ENCODE measurements around the gene ASIC3.
A peak's percentile ranks its signal among the peaks of the same experiment; 100 is the strongest.

Gene ASIC3

GRCh38 chr7:151057989-151058780 lies 9.9 kb downstream of the ASIC3 start:
- peak; percentile 98 for DNase-seq

GRCh38 chr7:151058781-151059366 lies 10.5 kb downstream of the ASIC3 start:
- DNase-seq = no peak

GRCh38 chr7:151059367-151060112 lies 11.2 kb downstream of the ASIC3 start, which contains the start of gene SLC4A2:
Gene SLC4A2, plus strand, starts transcription at chr7:151059589. Its CDS starts 2,399 bp downstream, at chr7:151061988.
- DNase-seq = peak; percentile 80

- DNase-seq = no peak
These were observed 11.7 kb downstream of the ASIC3 start for GRCh38 chr7:151060113-151060415.

GRCh38 chr7:151060416-151061212 lies 12.3 kb downstream of the ASIC3 start:
- DNase-seq = no peak

GRCh38 chr7:151061213-151062110 lies 13.1 kb downstream of the ASIC3 start:
- DNase-seq = no peak

- no peak for DNase-seq
These were observed 13.7 kb downstream of the ASIC3 start for GRCh38 chr7:151062111-151062398.

GRCh38 chr7:151062399-151063211 lies 14.3 kb downstream of the ASIC3 start:
- DNase-seq = no peak

- DNase-seq = no peak
These were observed 14.9 kb downstream of the ASIC3 start for GRCh38 chr7:151063212-151063561.

GRCh38 chr7:151064454-151064853 lies 16.1 kb downstream of the ASIC3 start:
- no peak for DNase-seq

- DNase-seq = no peak
These were observed 16.7 kb downstream of the ASIC3 start for GRCh38 chr7:151064993-151065392.

GRCh38 chr7:151065516-151065915 lies 17.2 kb downstream of the ASIC3 start:
- DNase-seq = no peak

GRCh38 chr7:151066273-151066974 lies 18.1 kb downstream of the ASIC3 start:
- DNase-seq = no peak

- no peak for DNase-seq
These were observed 19.9 kb downstream of the ASIC3 start for GRCh38 chr7:151068069-151068773.

- no peak for DNase-seq
These were observed 21.7 kb downstream of the ASIC3 start for GRCh38 chr7:151069841-151070573.

GRCh38 chr7:151070574-151070960 lies 22.2 kb downstream of the ASIC3 start:
- no peak for DNase-seq

GRCh38 chr7:151071032-151071866 lies 22.9 kb downstream of the ASIC3 start:
- no peak for DNase-seq

- DNase-seq = no peak
These were observed 25.7 kb downstream of the ASIC3 start for GRCh38 chr7:151073990-151074389.
